GM12865 (cell line): ENCODE data around the gene CYB561D2.
A peak's percentile ranks its signal among the peaks of the same experiment; 100 is the strongest.

Source experiments
- DNase-seq: peaks from one replicate; pipeline ENCODE4 v3.0.0; 2010; ENCODE audit warnings: low read depth
- H3K4me3 ChIP-seq: 2 replicates; pipeline ENCODE4 v1.5.1; 2011; ENCODE audit warnings: mild to moderate bottlenecking, low read depth, low read length, control low read depth
- TF ChIP-seq, protein P1 (sequence below): IDR thresholded peaks from 2 replicates; pipeline ENCODE4 v1.5.1; 2011; ENCODE audit warnings: low read length, control low read depth, low read depth, inconsistent platforms; ENCODE audit not compliant: insufficient read depth; ENCODE audit errors: missing control alignments

The CYB561D2 gene

DNA sequence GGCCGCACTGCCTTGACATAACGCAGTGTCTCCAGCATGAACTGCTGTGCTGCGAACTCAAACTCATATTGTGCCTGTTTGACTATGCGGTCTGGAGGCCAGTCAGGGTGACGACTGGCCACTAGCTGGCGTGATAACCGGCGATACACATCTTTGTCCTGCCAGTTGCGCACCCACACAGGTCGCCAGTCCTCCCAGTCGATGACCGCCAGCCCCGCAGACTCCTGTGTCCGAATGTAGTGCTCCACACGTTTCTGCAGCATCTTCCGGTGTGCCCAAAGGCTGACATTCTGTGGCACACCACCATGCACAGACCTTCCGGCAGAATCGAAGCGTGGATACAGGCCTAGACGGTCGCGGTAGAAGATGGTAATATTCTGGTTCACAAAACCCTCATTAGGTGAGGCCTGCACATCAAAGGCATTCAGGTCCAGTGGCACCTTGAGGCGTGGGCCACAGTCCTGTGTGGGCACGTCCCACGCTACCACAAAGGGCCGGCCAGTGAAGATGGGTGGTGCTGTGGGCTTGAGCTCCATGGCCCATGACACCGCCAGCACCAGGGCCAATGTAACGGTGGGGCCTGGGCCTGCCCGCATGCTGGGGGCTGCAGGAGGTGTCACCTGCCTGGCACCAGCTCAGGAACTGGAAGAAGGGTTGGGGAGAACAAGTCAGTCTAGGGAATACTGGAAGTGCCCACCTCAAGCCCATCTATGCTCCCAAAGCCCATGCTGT lies 30.6 kb upstream of the CYB561D2 start:
- no peak for DNase-seq
- TF ChIP-seq, protein P1, sequence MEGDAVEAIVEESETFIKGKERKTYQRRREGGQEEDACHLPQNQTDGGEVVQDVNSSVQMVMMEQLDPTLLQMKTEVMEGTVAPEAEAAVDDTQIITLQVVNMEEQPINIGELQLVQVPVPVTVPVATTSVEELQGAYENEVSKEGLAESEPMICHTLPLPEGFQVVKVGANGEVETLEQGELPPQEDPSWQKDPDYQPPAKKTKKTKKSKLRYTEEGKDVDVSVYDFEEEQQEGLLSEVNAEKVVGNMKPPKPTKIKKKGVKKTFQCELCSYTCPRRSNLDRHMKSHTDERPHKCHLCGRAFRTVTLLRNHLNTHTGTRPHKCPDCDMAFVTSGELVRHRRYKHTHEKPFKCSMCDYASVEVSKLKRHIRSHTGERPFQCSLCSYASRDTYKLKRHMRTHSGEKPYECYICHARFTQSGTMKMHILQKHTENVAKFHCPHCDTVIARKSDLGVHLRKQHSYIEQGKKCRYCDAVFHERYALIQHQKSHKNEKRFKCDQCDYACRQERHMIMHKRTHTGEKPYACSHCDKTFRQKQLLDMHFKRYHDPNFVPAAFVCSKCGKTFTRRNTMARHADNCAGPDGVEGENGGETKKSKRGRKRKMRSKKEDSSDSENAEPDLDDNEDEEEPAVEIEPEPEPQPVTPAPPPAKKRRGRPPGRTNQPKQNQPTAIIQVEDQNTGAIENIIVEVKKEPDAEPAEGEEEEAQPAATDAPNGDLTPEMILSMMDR: no peak
- H3K4me3 ChIP-seq: peak overlapping the region; percentile 81

DNA sequence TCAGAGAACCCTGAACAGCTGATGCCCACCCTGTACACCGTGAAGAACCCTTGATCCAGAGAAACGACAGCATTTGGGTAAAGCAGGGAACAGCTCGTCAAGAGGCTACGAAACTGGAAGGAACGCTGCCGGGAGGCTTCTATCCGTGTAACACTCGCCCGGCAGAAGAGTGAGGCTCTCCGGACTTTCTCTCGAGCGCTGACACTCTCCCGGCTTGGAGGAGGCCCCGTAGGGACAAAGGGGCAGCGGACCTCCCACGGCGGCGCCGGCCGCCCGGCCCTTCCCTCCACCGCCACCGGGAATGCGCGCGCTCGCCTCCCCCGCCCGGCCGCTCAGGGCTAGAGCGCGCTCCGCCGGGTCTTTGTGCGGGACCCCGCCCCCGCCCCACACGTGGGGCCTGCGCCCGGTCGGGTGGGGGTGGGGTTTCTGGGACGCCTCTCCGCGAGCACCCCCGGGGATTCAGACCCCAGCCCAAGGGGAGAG lies 29.8 kb upstream of the CYB561D2 start:
- TF ChIP-seq, protein P1: no peak

DNA sequence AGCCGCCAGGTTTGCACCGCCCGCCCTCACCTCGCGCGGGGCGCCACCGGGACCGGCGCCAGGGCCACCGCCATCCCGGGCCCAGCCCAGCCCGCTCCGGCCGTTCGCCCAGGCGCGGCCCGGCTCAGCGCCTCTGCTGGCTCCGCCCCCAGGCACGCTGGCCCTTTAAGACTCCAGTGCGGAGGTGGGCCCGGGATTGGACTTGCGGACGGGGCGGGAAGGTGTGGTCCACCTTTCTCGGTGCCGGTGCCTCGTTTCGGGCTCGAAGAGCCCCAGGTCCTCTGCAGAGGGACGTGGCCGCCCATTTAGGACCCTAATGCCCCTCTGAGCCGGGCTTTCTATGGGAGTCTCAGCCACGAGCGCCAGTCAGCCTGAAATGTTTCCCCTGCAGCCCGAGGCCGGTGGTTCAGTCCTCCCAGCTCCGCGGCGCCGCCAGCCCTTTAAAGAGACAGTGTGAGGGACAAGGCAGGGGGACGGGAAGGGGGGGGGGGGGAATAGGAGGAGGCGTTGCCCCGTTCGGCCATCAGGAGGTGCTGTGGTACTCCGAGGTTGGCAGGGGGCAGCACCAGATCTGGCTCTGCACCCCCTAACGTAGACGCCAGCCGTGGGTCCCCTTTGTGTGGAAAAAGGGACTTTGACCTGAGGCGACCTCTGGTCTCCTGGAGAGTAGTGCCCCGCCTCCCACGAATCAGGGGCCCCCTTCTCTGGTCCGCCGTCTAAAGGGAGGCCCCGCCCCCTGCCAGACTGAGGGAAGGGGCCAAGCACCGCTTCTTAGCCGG lies 29.1 kb upstream of the CYB561D2 start:
- peak; percentile 91 for DNase-seq
- TF ChIP-seq, protein P1: peak; percentile 56
- H3K4me3 ChIP-seq: peak overlapping the region; percentile 81

More for the DNA sequence above, 29.8 kb upstream of the CYB561D2 start:
- H3K4me3 ChIP-seq: peak overlapping the region; percentile 81
- peak; percentile 71 for DNase-seq

DNA sequence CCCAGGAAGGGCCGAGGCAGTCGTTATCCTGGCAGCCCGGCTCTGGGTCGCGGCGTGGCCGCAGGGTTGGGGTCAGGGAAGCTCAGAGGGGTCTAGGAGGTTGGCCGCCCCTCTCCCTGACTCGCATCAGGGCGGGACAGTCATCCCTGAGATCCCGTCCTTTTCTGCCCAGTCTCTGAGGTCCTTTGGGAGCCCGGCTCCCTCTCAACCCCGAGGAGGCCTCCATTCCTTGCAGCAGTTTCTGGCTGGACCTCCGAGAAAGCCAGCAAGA lies 28.6 kb upstream of the CYB561D2 start:
- DNase-seq: no peak
- TF ChIP-seq, protein P1: no peak
- H3K4me3 ChIP-seq: peak overlapping the region; percentile 81

DNA sequence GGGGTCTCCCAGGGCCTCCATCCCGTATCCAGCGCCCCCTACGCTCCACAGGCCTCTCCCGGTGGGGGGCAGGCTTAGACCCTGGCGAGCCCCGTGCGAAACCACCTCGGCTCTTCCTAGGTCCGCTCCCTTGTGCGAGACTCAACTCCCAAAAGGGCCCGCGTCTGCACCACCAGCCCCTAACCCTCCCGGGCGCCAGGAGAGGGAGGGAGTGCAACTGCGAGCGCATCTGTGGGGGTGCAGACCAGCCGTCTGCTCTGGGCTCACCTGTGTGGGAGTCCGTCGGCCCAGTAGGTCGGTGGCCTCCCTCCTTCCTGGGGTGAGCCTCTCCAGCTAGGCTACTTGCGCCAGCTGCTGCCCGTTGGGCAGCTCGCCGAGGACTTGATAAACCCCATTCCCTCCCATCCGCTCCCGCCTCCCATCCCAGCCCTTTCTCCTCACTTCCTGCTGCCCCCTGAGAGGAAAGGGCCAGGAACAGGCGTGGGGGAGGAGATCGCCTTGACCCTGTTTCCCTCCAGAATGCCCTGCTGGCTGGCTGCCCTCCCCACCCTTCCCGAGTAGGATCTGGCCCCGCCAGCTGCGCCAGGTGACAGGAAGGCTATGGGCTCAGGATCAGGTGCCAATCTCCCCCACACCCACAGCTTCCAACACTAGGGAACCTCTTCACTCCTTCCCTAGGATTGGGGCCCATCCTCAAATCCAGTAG lies 28.1 kb upstream of the CYB561D2 start, which contains the start of gene HYAL2:
Gene HYAL2, minus strand, starts transcription at position 360 of the 706 bp plus-strand sequence. CDS start 2,256 bp downstream, outside the sequence.
- DNase-seq: no peak

DNA sequence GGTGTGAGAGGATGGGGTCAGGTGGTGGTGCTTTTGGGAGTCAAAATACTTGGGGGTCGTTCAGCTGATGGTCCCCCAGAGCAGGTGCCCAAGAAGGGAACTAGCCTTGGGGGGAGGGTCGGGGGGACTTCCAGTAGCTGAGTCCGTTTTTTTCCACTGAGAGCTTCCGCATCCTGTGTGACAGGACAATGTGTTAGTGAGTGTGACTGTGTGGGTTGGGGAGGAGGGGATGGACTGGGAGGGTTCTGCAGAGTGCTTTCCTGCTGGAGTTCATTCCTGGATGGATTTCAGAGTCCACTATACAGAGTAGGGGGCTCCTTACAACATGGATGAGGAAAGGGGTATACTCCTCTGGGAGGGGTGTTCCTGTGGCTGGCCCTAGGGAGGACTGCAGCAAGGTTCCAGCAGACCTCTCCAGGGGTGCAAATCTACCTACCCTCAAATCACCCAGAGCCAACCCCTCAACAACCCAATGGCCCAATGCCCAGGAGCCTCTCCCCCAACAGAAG lies 27.5 kb upstream of the CYB561D2 start:
- no peak for DNase-seq
- H3K4me3 ChIP-seq: no peak overlapping the region
- TF ChIP-seq, protein P1: no peak

More for the DNA sequence above, 28.1 kb upstream of the CYB561D2 start, which contains the start of gene HYAL2:
- H3K4me3 ChIP-seq: peak within 1 kb of the TSS; percentile 81
- TF ChIP-seq, protein P1: no peak
